BJ (cell line): Measurements from ENCODE around the gene ATP1A3. TPM values are rescaled to one million over a fixed set of nuclear protein-coding genes. Genes with fewer than 3 reads are reported as not detected.

Source experiments
- CTCF ChIA-PET: fragments of 350-600 bp; formaldehyde crosslinking; extraction: SDS; loops from one replicate; lab custom pipeline; 2021; ENCODE audit warnings: antibody characterized with exemption, inconsistent platforms; lab: Yijun Ruan, JAX
- POLR2A ChIA-PET: fragments of 300-600 bp; sonication (Branson Sonifier 250); formaldehyde crosslinking; extraction: SDS; loops from one replicate; lab custom pipeline; 2021; ENCODE audit warnings: antibody characterized with exemption; lab: Charles Lee
- DNase-seq: peaks from one replicate; pipeline ENCODE4 v3.0.0-alpha.2; 2011; ENCODE audit warnings: low read depth
- H3K27me3 ChIP-seq: 2 replicates; pipeline ENCODE4 v1.6.0; 2011; ENCODE audit warnings: low read length; ENCODE audit not compliant: control insufficient read depth, insufficient read depth
- H3K36me3 ChIP-seq: 2 replicates; pipeline ENCODE4 v1.5.1; 2011; ENCODE audit warnings: low read length; ENCODE audit not compliant: control insufficient read depth, insufficient read depth
- H3K4me3 ChIP-seq: 2 replicates; pipeline ENCODE4 v1.5.1; 2011; ENCODE audit warnings: low read depth, mild to moderate bottlenecking, control low read depth, low read length
- CTCF ChIP-seq: IDR thresholded peaks from 2 replicates; pipeline ENCODE4 v1.5.1; 2011; ENCODE audit warnings: low read depth, mild to moderate bottlenecking, control low read depth, inconsistent platforms, low read length, moderate library complexity; ENCODE audit not compliant: insufficient read depth
- polyA plus RNA-seq: library from polyadenylated mRNA; depleted of rRNA; stranded (reverse); fragments of >200 nt; gene quantifications from 2 replicates; pipeline ENCODE4 v1.2.3, GENCODE V29; 2011

The ATP1A3 gene
- polyA plus RNA-seq, 1 experiment = 0.32 TPM

GRCh38 chr19:41936416-41936850 lies 57.6 kb downstream of the ATP1A3 start:
- Histone ChIP-seq H3K36me3 (no peaks in the 10 kb centered on the region), H3K27me3 (peaks cover 21% of the 10 kb centered on the region), H3K4me3 (no peak overlapping the region)
- no peak for DNase-seq
- TF ChIP-seq CTCF = no peak
- ChIA-PET POLR2A (no interaction called here), CTCF (interaction anchor here (1.2 to 2.2 kb wide), 2 partner anchors 9 to 63 kb away, joined by 4 to 11 read pairs; no protein-coding TSS in a partner anchor)

- POLR2A ChIA-PET = no interaction called here
- DNase-seq = no peak
- H3K4me3 ChIP-seq = no peak overlapping the region
- H3K27me3 ChIP-seq = peaks cover 26% of the 10 kb centered on the region
- TF ChIP-seq CTCF = no peak
- no peaks in the 10 kb centered on the region for H3K36me3 ChIP-seq
- CTCF ChIA-PET = interaction anchor here (1.2 to 2.2 kb wide), 2 partner anchors 9 to 62 kb away, joined by 4 to 11 read pairs; no protein-coding TSS in a partner anchor
These were observed 58.1 kb downstream of the ATP1A3 start for GRCh38 chr19:41935760-41936415.

GRCh38 chr19:41934849-41935374 lies 59.1 kb downstream of the ATP1A3 start:
- CTCF ChIA-PET = interaction anchor here (0.7 to 1.3 kb wide), 7 partner anchors 23 to 436 kb away, joined by 3 to 6 read pairs (median 4); partner anchors contain the start of gene RPS19
- TF ChIP-seq CTCF = peak; percentile 92
- Histone ChIP-seq H3K27me3 (peaks cover 36% of the 10 kb centered on the region), H3K36me3 (no peaks in the 10 kb centered on the region), H3K4me3 (no peak overlapping the region)
- no peak for DNase-seq
- POLR2A ChIA-PET = no interaction called here

GRCh38 chr19:41933693-41934426 lies 60.2 kb downstream of the ATP1A3 start:
- Histone ChIP-seq H3K27me3 (peaks cover 46% of the 10 kb centered on the region), H3K4me3 (no peak overlapping the region), H3K36me3 (no peaks in the 10 kb centered on the region)
- CTCF ChIA-PET = interaction anchor here (0.7 to 1.3 kb wide), 11 partner anchors 9 to 435 kb away, joined by 3 to 6 read pairs (median 3); partner anchors contain the start of gene RPS19
- DNase-seq = no peak
- POLR2A ChIA-PET = interaction anchor here (0.6 kb wide), 1 partner anchor 309 kb away, joined by 3 read pairs; the partner anchor contains the start of gene GSK3A
- TF ChIP-seq CTCF = no peak
